Activated CD8-positive, alpha-beta T cell treated with anti-CD3 and anti-CD28 coated beads for 36 hours (primary cell): ENCODE data around the gene POFUT1. TPM values are rescaled to one million over a fixed set of nuclear protein-coding genes. Genes with fewer than 3 reads are reported as not detected.

ENCODE experiments used
- ATAC-seq: fragments of 200-7000 bp; cut with Tn5 transposase; one replicate; pipeline ENCODE4 v1.10.0; 2021; ENCODE audit warnings: mild to moderate bottlenecking, moderate library complexity
- CTCF ChIA-PET: fragments of 350-600 bp; sonication (Branson Sonifier 250); formaldehyde crosslinking; loops from one replicate; lab custom pipeline; 2021; ENCODE audit warnings: antibody characterized with exemption; lab: Charles Lee
- POLR2A ChIA-PET: fragments of 350-600 bp; sonication (Branson Sonifier 250); formaldehyde crosslinking; loops from one replicate; lab custom pipeline; 2021; ENCODE audit warnings: antibody characterized with exemption; lab: Charles Lee
- DNase-seq: peaks from one replicate; pipeline ENCODE4 v3.0.0-alpha.2; 2020
- H3K27ac Mint-ChIP-seq: one replicate; pipeline ENCODE4 v1.8.0; 2021; ENCODE audit warnings: mild to moderate bottlenecking, mixed read lengths
- H3K27me3 Mint-ChIP-seq: one replicate; pipeline ENCODE4 v1.8.0; 2021; ENCODE audit warnings: mixed read lengths
- H3K36me3 Mint-ChIP-seq: one replicate; pipeline ENCODE4 v1.8.0; 2021; ENCODE audit warnings: low read depth, mixed read lengths
- H3K4me1 Mint-ChIP-seq: one replicate; pipeline ENCODE4 v1.8.0; 2021; ENCODE audit warnings: low read depth, mixed read lengths
- H3K4me3 Mint-ChIP-seq: one replicate; pipeline ENCODE4 v1.8.0; 2021; ENCODE audit warnings: mild to moderate bottlenecking, moderate library complexity, mixed read lengths
- H3K9me3 Mint-ChIP-seq: one replicate; pipeline ENCODE4 v1.8.0; 2021; ENCODE audit warnings: mixed read lengths
- CTCF ChIP-seq: fragments of 200-600 bp; IDR thresholded peaks from one replicate; pipeline ENCODE4 v1.8.0; 2022; ENCODE audit warnings: antibody characterized with exemption, mild to moderate bottlenecking
- intact Hi-C: fragments of 100-400 bp; cut with micrococcal nuclease; formaldehyde crosslinking; loops from one replicate; pipeline ENCODE4 v1.10.0; 2022
- total RNA-seq, 2 experiments: library from RNA; stranded (reverse); gene quantifications; one replicate each; pipeline ENCODE4 v1.2.3, GENCODE V29; 2021

Gene POFUT1
- total RNA-seq, 2 experiments from 2014 or later = 43.7 to 46.2 TPM

GRCh38 chr20:32181606-32182005 is 26.1 kb upstream of the POFUT1 start:
- no peak for TF ChIP-seq CTCF
- ATAC-seq (no peak), DNase-seq (no peak)
- no peak overlapping the region for H3K27ac Mint-ChIP-seq
- no peak overlapping the region for H3K4me3 Mint-ChIP-seq
- H3K9me3 Mint-ChIP-seq = no peaks in the 10 kb centered on the region
- no peaks in the 10 kb centered on the region for H3K36me3 Mint-ChIP-seq
- CTCF ChIA-PET = no interaction called here
- no peaks in the 10 kb centered on the region for H3K27me3 Mint-ChIP-seq
- peaks cover 2% of the 10 kb centered on the region for H3K4me1 Mint-ChIP-seq
- intact Hi-C loops = no loop called here
- POLR2A ChIA-PET = interaction anchor here (1.0 kb wide), 1 partner anchor 72 kb away, joined by 4 read pairs; no protein-coding TSS in a partner anchor

GRCh38 chr20:32183947-32184635 is 23.6 kb upstream of the POFUT1 start:
- ATAC-seq (no peak), DNase-seq (no peak)
- intact Hi-C loops = no loop called here
- no peaks in the 10 kb centered on the region for H3K27me3 Mint-ChIP-seq
- ChIA-PET CTCF (no interaction called here), POLR2A (interaction anchor here (0.6 to 1.5 kb wide), 3 partner anchors 11 to 17 kb away, joined by 3 read pairs; no protein-coding TSS in a partner anchor)
- H3K36me3 Mint-ChIP-seq = peaks cover 3% of the 10 kb centered on the region
- H3K4me1 Mint-ChIP-seq = peaks cover 8% of the 10 kb centered on the region
- no peak for TF ChIP-seq CTCF
- H3K4me3 Mint-ChIP-seq = no peak overlapping the region
- no peak overlapping the region for H3K27ac Mint-ChIP-seq
- no peaks in the 10 kb centered on the region for H3K9me3 Mint-ChIP-seq

GRCh38 chr20:32184961-32185603 is 22.6 kb upstream of the POFUT1 start:
- Mint-ChIP-seq H3K36me3 (peaks cover 3% of the 10 kb centered on the region), H3K9me3 (no peaks in the 10 kb centered on the region), H3K27ac (no peak overlapping the region), H3K4me3 (no peak overlapping the region), H3K4me1 (peaks cover 14% of the 10 kb centered on the region), H3K27me3 (no peaks in the 10 kb centered on the region)
- intact Hi-C loops = no loop called here
- ATAC-seq = no peak
- no peak for DNase-seq
- TF ChIP-seq CTCF = no peak
- ChIA-PET CTCF (no interaction called here), POLR2A (interaction anchor here (1.5 kb wide), 1 partner anchor 10 kb away, joined by 3 read pairs; no protein-coding TSS in a partner anchor)

GRCh38 chr20:32186506-32186905 is 21.2 kb upstream of the POFUT1 start:
- H3K9me3 Mint-ChIP-seq = no peaks in the 10 kb centered on the region
- intact Hi-C loops = no loop called here
- CTCF ChIA-PET = no interaction called here

More at GRCh38 chr20:32186506-32186905, 21.2 kb upstream of the POFUT1 start:
- DNase-seq = no peak
- no peak for TF ChIP-seq CTCF
- no peaks in the 10 kb centered on the region for H3K27me3 Mint-ChIP-seq
- POLR2A ChIA-PET = interaction anchor here (7.4 kb wide), 1 partner anchor 16 kb away, joined by 60 read pairs; no protein-coding TSS in a partner anchor
- H3K27ac Mint-ChIP-seq = no peak overlapping the region
- no peak overlapping the region for H3K4me3 Mint-ChIP-seq
- peaks cover 26% of the 10 kb centered on the region for H3K4me1 Mint-ChIP-seq
- peaks cover 5% of the 10 kb centered on the region for H3K36me3 Mint-ChIP-seq
- ATAC-seq = no peak
